Left forelimb (tissue), 1 donor: ENCODE results near the gene STYXL1.

Experiments used
- DNase-seq: peaks from one replicate; pipeline ENCODE4 v3.0.0-alpha.2; 2018; ENCODE audit warnings: low spot score

Gene STYXL1

DNA sequence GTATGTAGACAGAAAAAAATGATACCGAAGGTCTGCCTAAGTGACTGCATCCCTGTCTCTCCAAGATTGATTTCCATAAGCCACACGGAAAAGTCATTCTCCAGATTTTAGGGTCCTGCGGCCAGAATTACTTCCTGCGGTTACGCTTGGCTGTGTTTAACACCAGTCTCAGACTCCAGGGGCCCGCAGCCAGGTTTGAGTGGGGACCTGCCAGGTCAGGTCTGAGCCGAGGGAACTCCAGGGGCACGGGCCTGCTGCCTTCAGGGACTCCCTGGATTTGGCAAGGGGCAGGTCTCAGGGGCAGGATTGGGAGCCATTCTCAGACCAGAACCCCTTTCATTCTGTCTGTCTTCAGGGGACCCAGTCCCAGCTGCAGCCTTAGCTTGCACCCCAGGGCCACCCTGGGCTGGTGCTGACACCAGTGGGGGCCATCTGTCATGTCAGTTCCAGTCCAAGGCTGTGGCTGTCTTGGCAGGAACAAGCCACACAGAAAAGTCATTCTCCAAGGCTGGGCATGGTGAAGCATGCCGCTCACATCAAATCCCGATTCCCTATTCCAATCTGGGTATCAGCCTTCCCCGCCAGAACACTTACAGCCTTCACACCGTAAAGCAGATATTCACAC, 92.4 kb downstream of the STYXL1 start:
- no peak for DNase-seq

DNA sequence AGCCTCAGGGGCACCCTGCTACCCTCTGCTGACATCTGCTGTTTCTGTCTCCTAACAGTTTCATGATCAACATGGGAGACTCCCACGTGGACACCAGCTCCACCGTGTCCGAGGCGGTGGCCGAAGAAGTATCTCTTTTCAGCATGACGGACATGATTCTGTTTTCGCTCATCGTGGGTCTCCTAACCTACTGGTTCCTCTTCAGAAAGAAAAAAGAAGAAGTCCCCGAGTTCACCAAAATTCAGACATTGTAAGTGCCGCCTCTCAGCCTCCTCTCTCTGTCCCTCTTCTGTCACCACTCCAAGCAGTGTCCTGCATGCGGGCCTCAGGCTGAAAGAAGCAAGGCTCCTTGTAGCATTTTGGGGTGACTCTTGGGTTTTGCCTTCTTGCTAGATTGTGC, 93.9 kb downstream of the STYXL1 start:
- DNase-seq = no peak

GRCh38 chr7:75953431-75953830, 94.4 kb downstream of the STYXL1 start:
- DNase-seq = no peak

DNA sequence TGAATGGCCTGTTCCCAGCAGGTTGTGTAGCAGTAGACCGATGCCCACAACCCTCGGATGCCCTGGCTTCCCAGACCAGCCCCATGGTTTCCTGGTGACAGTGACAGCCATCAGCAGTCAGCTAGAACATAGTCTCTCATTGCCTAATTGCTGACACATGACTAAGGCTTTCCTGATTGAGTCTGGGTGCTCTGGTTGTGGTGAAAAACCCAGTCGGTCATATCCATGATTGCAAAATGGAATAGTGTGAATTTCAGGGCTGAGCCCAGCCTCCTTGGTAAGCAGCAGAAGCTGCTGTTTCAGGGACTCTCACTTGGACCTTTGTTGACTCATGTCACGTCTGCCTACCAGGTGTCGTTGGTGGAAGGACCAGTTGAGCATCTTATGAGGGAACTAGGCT, 96.3 kb downstream of the STYXL1 start:
- DNase-seq = no peak

DNA sequence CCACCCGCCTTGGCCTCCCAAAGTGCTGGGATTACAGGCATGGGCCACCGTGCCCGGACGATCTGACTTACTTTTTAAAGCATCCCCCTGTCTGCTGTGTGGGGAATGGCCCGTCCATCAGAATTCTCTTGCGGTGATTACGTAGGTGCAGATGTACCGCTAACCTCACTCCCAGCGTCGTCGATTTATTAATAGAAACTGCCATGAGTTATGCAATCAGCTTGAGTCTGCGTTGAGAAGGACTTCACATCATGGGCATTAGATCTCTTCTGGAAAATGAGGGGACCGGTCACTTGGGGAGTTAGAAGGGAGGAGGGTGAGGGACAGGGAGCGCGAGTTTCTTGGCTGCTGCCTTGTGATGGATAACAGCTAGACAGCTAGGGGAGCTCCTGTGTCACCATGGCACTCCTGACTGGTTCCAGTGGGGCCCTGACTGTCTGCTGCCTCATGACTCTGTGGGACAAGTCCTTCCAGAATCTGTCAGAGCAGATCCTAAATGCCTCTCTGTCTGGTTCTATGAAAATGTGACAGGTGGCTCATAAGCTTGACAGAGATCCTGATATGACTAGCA, 97.6 kb downstream of the STYXL1 start:
- no peak for DNase-seq

- no peak for DNase-seq
Measured at GRCh38 chr7:75948179-75948578, 99.6 kb downstream of the STYXL1 start.
